OCI-LY3 (cell line): ENCODE data around the gene SCAF8.

Experiments used
- H2AFZ ChIP-seq: fragments of 200-600, 300-600 bp; shearing (Covaris generic); 2 replicates; pipeline ENCODE4 v1.6.0; 2014; ENCODE audit warnings: antibody characterized with exemption, low read depth, low read length
- H3K27ac ChIP-seq: fragments of 200-600, 300-600 bp; sonication (generic); 2 replicates; pipeline ENCODE4 v1.5.1; 2014; ENCODE audit warnings: mild to moderate bottlenecking, low read length, moderate library complexity, mixed read lengths
- H3K27me3 ChIP-seq: fragments of 200-600, 300-600 bp; sonication (generic); 2 replicates; pipeline ENCODE4 v1.6.1; 2014; ENCODE audit warnings: low read depth, low read length, mixed read lengths
- H3K36me3 ChIP-seq: fragments of 200-600, 300-600 bp; sonication (generic); replicated peaks from 2 replicates; pipeline ENCODE3; 2014; ENCODE audit warnings: low read depth, low read length, mixed read lengths
- H3K4me1 ChIP-seq: fragments of 300-600, 200-600 bp; sonication (generic); 2 replicates; pipeline ENCODE4 v1.6.1; 2014; ENCODE audit warnings: low read length, mixed read lengths
- H3K4me2 ChIP-seq: fragments of 200-600, 300-600 bp; sonication (generic); 2 replicates; pipeline ENCODE4 v1.6.1; 2014; ENCODE audit warnings: low read length, mixed read lengths
- H3K4me3 ChIP-seq: fragments of 300-600, 200-600 bp; sonication (generic); 2 replicates; pipeline ENCODE4 v1.5.1; 2014; ENCODE audit warnings: antibody characterized with exemption, mild to moderate bottlenecking, low read length, moderate library complexity
- H3K79me2 ChIP-seq: fragments of 300-600, 200-600 bp; shearing (Covaris generic); 2 replicates; pipeline ENCODE4 v1.6.1; 2014; ENCODE audit warnings: mild to moderate bottlenecking, low read length, mixed read lengths
- H3K9ac ChIP-seq: fragments of 300-600, 200-600 bp; shearing (Covaris generic); 2 replicates; pipeline ENCODE4 v1.6.0; 2014; ENCODE audit warnings: mild to moderate bottlenecking, low read length, moderate library complexity
- H3K9me3 ChIP-seq: fragments of 200-600, 300-600 bp; shearing (Covaris generic); 2 replicates; pipeline ENCODE4 v1.6.1; 2014; ENCODE audit warnings: low read length, mixed read lengths; ENCODE audit not compliant: insufficient read depth
- H4K20me1 ChIP-seq: fragments of 200-600, 300-600 bp; sonication (generic); 2 replicates; pipeline ENCODE4 v1.6.1; 2016; ENCODE audit warnings: low read length, mixed read lengths; ENCODE audit not compliant: insufficient read depth
- EZH2phosphoT487 ChIP-seq: fragments of 200-600 bp; shearing (Covaris generic); IDR thresholded peaks from 2 replicates; pipeline ENCODE4 v1.6.1; 2018; ENCODE audit warnings: antibody characterized with exemption, mixed run types, low read depth
- TF ChIP-seq, protein P1 (sequence below): fragments of 200-600, 300-600 bp; sonication (generic); IDR thresholded peaks from 2 replicates; pipeline ENCODE4 v1.5.1; 2014; ENCODE audit warnings: antibody characterized with exemption, low read length, low read depth

The SCAF8 gene

DNA sequence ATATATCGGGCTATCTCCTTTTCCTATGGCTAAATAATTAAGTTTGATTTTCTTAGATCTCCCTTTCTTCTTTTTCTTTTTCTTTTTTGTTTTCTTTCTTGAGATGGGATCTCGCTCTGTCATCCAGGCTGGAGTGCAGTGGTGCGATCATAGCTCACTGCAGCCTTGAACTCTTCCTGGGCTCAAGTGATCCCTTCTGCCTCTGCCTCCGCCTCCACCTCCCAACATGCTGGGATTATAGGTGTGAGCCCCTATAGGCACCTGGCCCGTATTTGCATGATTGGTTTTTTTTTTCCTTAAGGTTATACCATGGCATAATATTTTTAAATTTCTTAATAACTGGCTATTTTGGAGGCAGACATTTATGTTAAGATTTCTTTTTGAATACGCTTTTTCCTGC, 106.3 kb downstream of the SCAF8 start:
- Histone ChIP-seq H3K36me3 (no peaks in the 10 kb centered on the region), H3K9ac (no peak overlapping the region), H3K27ac (no peak overlapping the region), H3K4me2 (no peak overlapping the region), H3K27me3 (no peaks in the 10 kb centered on the region), H3K79me2 (peaks cover 34% of the 10 kb centered on the region), H3K4me3 (no peak overlapping the region), H3K9me3 (no peaks in the 10 kb centered on the region), H3K4me1 (no peaks in the 10 kb centered on the region), H2AFZ (no peak overlapping the region), H4K20me1 (peaks cover 15% of the 10 kb centered on the region)
- no peak for TF ChIP-seq EZH2phosphoT487
- TF ChIP-seq, protein P1, sequence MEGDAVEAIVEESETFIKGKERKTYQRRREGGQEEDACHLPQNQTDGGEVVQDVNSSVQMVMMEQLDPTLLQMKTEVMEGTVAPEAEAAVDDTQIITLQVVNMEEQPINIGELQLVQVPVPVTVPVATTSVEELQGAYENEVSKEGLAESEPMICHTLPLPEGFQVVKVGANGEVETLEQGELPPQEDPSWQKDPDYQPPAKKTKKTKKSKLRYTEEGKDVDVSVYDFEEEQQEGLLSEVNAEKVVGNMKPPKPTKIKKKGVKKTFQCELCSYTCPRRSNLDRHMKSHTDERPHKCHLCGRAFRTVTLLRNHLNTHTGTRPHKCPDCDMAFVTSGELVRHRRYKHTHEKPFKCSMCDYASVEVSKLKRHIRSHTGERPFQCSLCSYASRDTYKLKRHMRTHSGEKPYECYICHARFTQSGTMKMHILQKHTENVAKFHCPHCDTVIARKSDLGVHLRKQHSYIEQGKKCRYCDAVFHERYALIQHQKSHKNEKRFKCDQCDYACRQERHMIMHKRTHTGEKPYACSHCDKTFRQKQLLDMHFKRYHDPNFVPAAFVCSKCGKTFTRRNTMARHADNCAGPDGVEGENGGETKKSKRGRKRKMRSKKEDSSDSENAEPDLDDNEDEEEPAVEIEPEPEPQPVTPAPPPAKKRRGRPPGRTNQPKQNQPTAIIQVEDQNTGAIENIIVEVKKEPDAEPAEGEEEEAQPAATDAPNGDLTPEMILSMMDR: no peak

DNA sequence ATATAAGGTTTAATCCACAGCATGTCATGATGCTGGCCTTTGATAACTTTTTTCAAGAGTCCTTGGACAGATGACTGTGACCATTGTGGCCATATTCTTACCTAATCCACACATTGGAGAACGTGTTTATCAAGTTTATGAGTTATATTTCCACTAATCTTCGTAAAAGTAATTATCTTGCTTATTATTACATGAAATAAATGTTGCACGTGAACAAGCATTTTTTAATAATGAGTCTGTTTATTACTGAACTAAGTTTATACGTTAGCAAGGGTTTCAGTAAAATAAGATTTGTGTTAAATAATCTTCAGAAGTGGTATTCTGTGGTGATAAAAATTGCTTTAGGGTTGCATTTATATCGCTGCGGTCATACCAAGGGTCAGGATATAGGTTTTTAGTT, 107.1 kb downstream of the SCAF8 start:
- Histone ChIP-seq H4K20me1 (peaks cover 15% of the 10 kb centered on the region), H3K4me1 (no peaks in the 10 kb centered on the region), H3K9ac (no peak overlapping the region), H3K36me3 (no peaks in the 10 kb centered on the region), H2AFZ (no peak overlapping the region), H3K27ac (no peak overlapping the region), H3K9me3 (no peaks in the 10 kb centered on the region), H3K79me2 (peaks cover 38% of the 10 kb centered on the region), H3K4me2 (no peak overlapping the region), H3K4me3 (no peak overlapping the region), H3K27me3 (no peaks in the 10 kb centered on the region)
- TF ChIP-seq, protein P1: no peak
- TF ChIP-seq EZH2phosphoT487: no peak

GRCh38 chr6:154841109-154841508, 107.9 kb downstream of the SCAF8 start:
- Histone ChIP-seq H3K4me2 (no peak overlapping the region), H2AFZ (no peak overlapping the region), H3K4me3 (no peak overlapping the region), H3K9me3 (no peaks in the 10 kb centered on the region), H3K4me1 (no peaks in the 10 kb centered on the region), H3K79me2 (peaks cover 42% of the 10 kb centered on the region), H3K27me3 (no peaks in the 10 kb centered on the region), H3K36me3 (no peaks in the 10 kb centered on the region), H4K20me1 (peaks cover 15% of the 10 kb centered on the region), H3K9ac (no peak overlapping the region), H3K27ac (no peak overlapping the region)
- TF ChIP-seq, protein P1: no peak
- TF ChIP-seq EZH2phosphoT487: no peak

- no peak overlapping the region for H3K9ac ChIP-seq
- no peak overlapping the region for H3K4me2 ChIP-seq
- no peak overlapping the region for H3K27ac ChIP-seq
- H3K4me3 ChIP-seq: no peak overlapping the region
- no peaks in the 10 kb centered on the region for H3K9me3 ChIP-seq
- no peaks in the 10 kb centered on the region for H3K36me3 ChIP-seq
- TF ChIP-seq EZH2phosphoT487: no peak
- TF ChIP-seq, protein P1: no peak
- no peaks in the 10 kb centered on the region for H3K27me3 ChIP-seq
- H3K4me1 ChIP-seq: no peaks in the 10 kb centered on the region
- H4K20me1 ChIP-seq: peaks cover 15% of the 10 kb centered on the region
- H2AFZ ChIP-seq: no peak overlapping the region
- H3K79me2 ChIP-seq: peaks cover 49% of the 10 kb centered on the region
Observed at GRCh38 chr6:154842833-154843232, 109.6 kb downstream of the SCAF8 start.
